Measurements from ENCODE around the gene DPM1. TPM values are rescaled to one million over a fixed set of nuclear protein-coding genes. Genes with fewer than 3 reads are reported as not detected.

Gene DPM1
- total RNA-seq, result 65.2 and 76.2 TPM in 2 replicates
- polyA plus RNA-seq, result 83.4 and 89.8 TPM in 2 replicates

GRCh38 chr20:50957798-50958614, at the start of gene DPM1:
Gene DPM1, minus strand, starts transcription at chr20:50958532. Its CDS starts 9 bp downstream, at chr20:50958523.
- no peaks in the 10 kb centered on the region for H3K27me3 ChIP-seq
- TF ChIP-seq CTCF (IDR thresholded peaks at IDR 0.05; ENCODE audit: low read depth, low read length), result no peak
- peak; percentile 93 to 94 for DNase-seq (ENCODE audit: low read depth in 1 of 2, low spot score in 1 of 2)
- peaks cover 24% of the 10 kb centered on the region for H3K4me1 ChIP-seq (ENCODE audit: low read depth)
- H3K36me3 ChIP-seq, result peaks cover 29% of the 10 kb centered on the region
- H3K9me3 ChIP-seq (ENCODE audit: low read depth), result no peaks in the 10 kb centered on the region
- H3K27ac ChIP-seq, result peak within 1 kb of the TSS; percentile 94
- peak within 1 kb of the TSS; percentile 93 for H3K4me3 ChIP-seq

- TF ChIP-seq CTCF (IDR thresholded peaks at IDR 0.05; ENCODE audit: low read depth, low read length), result no peak
- Histone ChIP-seq H3K4me3 (no peak overlapping the region), H3K36me3 (peaks cover 8% of the 10 kb centered on the region), H3K27me3 (no peaks in the 10 kb centered on the region), H3K27ac (no peak overlapping the region), H3K9me3 (ENCODE audit: low read depth) (no peaks in the 10 kb centered on the region), H3K4me1 (ENCODE audit: low read depth) (no peaks in the 10 kb centered on the region)
- no peak for DNase-seq (ENCODE audit: low read depth in 1 of 2, low spot score in 1 of 2)
These were observed 46.9 kb upstream of the DPM1 start for GRCh38 chr20:51005214-51005613.

- DNase-seq (ENCODE audit: low read depth in 1 of 2, low spot score in 1 of 2), result no peak
- Histone ChIP-seq H3K36me3 (peaks cover 8% of the 10 kb centered on the region), H3K9me3 (ENCODE audit: low read depth) (no peaks in the 10 kb centered on the region), H3K4me1 (ENCODE audit: low read depth) (no peaks in the 10 kb centered on the region), H3K27me3 (no peaks in the 10 kb centered on the region), H3K27ac (no peak overlapping the region), H3K4me3 (no peak overlapping the region)
- no peak for TF ChIP-seq CTCF (IDR thresholded peaks at IDR 0.05; ENCODE audit: low read depth, low read length)
These were observed 46.4 kb upstream of the DPM1 start for GRCh38 chr20:51004781-51005180.

- Histone ChIP-seq H3K4me3 (no peak overlapping the region), H3K36me3 (peaks cover 8% of the 10 kb centered on the region), H3K27ac (no peak overlapping the region), H3K27me3 (no peaks in the 10 kb centered on the region), H3K9me3 (ENCODE audit: low read depth) (no peaks in the 10 kb centered on the region), H3K4me1 (ENCODE audit: low read depth) (no peaks in the 10 kb centered on the region)
- TF ChIP-seq CTCF (IDR thresholded peaks at IDR 0.05; ENCODE audit: low read depth, low read length), result no peak
- no peak for DNase-seq (ENCODE audit: low read depth in 1 of 2, low spot score in 1 of 2)
These were observed 46.0 kb upstream of the DPM1 start for GRCh38 chr20:51004305-51004727.

GRCh38 chr20:51003753-51004152, 45.4 kb upstream of the DPM1 start:
- no peaks in the 10 kb centered on the region for H3K27me3 ChIP-seq
- H3K4me1 ChIP-seq (ENCODE audit: low read depth), result no peaks in the 10 kb centered on the region
- no peak overlapping the region for H3K27ac ChIP-seq
- H3K9me3 ChIP-seq (ENCODE audit: low read depth), result no peaks in the 10 kb centered on the region
- no peak overlapping the region for H3K4me3 ChIP-seq
- TF ChIP-seq CTCF (IDR thresholded peaks at IDR 0.05; ENCODE audit: low read depth, low read length), result no peak
- no peak for DNase-seq (ENCODE audit: low read depth in 1 of 2, low spot score in 1 of 2)
- peaks cover 8% of the 10 kb centered on the region for H3K36me3 ChIP-seq

Measured in cardiac muscle cell (in vitro differentiated cells and primary cell).